Right lobe of liver (tissue), 4 donors: ENCODE data around the gene S100A8.

Experiments used
- CTCF ChIP-seq, 4 donors: fragments of 200-600 bp in 3 of 4; fragments of 450-650 bp in 1 of 4; IDR thresholded peaks; one replicate each; pipeline versions ENCODE4 v1.5.1 to v1.8.0; 2016 to 2022; ENCODE audit warnings: antibody characterized with exemption in 4 of 4, mild to moderate bottlenecking in 2 of 4
- POLR2A ChIP-seq: fragments of 450-650 bp; IDR thresholded peaks from one replicate; pipeline ENCODE4 v1.6.1; 2017; ENCODE audit warnings: antibody characterized with exemption, mild to moderate bottlenecking
- donor health status: DM: no; HTN: no; CAD: no.
- donor health status: DM: no; HTN: no; CAD: no.
- donor health status: DM: no; HTN: yes; CAD: no.

- TF ChIP-seq CTCF (IDR thresholded peaks at IDR 0.05), result no peak
- TF ChIP-seq POLR2A, result no peak
Observed at GRCh38 chr1:153375511-153375910, 15.4 kb downstream of the S100A8 start, which contains the start of gene S100A12.
